ENCODE results near the gene PAGE2.

GRCh38 chrX:55107262-55107661 is 18.4 kb downstream of the PAGE2 start:
- TF ChIP-seq, protein P1, sequence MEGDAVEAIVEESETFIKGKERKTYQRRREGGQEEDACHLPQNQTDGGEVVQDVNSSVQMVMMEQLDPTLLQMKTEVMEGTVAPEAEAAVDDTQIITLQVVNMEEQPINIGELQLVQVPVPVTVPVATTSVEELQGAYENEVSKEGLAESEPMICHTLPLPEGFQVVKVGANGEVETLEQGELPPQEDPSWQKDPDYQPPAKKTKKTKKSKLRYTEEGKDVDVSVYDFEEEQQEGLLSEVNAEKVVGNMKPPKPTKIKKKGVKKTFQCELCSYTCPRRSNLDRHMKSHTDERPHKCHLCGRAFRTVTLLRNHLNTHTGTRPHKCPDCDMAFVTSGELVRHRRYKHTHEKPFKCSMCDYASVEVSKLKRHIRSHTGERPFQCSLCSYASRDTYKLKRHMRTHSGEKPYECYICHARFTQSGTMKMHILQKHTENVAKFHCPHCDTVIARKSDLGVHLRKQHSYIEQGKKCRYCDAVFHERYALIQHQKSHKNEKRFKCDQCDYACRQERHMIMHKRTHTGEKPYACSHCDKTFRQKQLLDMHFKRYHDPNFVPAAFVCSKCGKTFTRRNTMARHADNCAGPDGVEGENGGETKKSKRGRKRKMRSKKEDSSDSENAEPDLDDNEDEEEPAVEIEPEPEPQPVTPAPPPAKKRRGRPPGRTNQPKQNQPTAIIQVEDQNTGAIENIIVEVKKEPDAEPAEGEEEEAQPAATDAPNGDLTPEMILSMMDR (IDR thresholded peaks at IDR 0.05), result no peak
- no peak for TF ChIP-seq POLR2AphosphoS5 (IDR thresholded peaks at IDR 0.05)
